OCI-LY1 (cell line): Measurements from ENCODE around the gene KIF19.

Experiments
- H2AFZ ChIP-seq: fragments of 200-600 bp; sonication (generic), shearing (Covaris generic); 2 replicates; pipeline ENCODE4 v1.6.0; 2014; ENCODE audit warnings: antibody characterized with exemption, mild to moderate bottlenecking, low read length
- H3F3A ChIP-seq: fragments of 200-600 bp; sonication (generic), shearing (Covaris generic); 2 replicates; pipeline ENCODE4 v1.6.0; 2014; ENCODE audit warnings: mild to moderate bottlenecking, antibody characterized with exemption, low read length, moderate library complexity; ENCODE audit not compliant: insufficient read depth
- H3K27ac ChIP-seq: fragments of 200-600 bp; sonication (generic); 2 replicates; pipeline ENCODE4 v1.5.1; 2014; ENCODE audit warnings: low read length, mixed run types, mild to moderate bottlenecking, low read depth; ENCODE audit not compliant: poor library complexity, severe bottlenecking
- H3K27me3 ChIP-seq: fragments of 200-600 bp; sonication (generic); 2 replicates; pipeline ENCODE4 v1.6.0; 2014; ENCODE audit warnings: antibody characterized with exemption, mild to moderate bottlenecking, low read length, moderate library complexity; ENCODE audit not compliant: insufficient read depth
- H3K36me3 ChIP-seq: fragments of 200-600 bp; sonication (generic); 2 replicates; pipeline ENCODE4 v1.6.1; 2014; ENCODE audit warnings: mild to moderate bottlenecking, antibody characterized with exemption, low read length, moderate library complexity, mixed read lengths; ENCODE audit not compliant: insufficient read depth
- H3K4me1 ChIP-seq: fragments of 200-600 bp; sonication (generic); 2 replicates; pipeline ENCODE4 v1.5.1; 2014; ENCODE audit warnings: mild to moderate bottlenecking, low read length, moderate library complexity; ENCODE audit not compliant: insufficient read depth, severe bottlenecking
- H3K4me2 ChIP-seq: fragments of 200-600 bp; sonication (generic), shearing (Covaris generic); 2 replicates; pipeline ENCODE4 v1.6.1; 2014; ENCODE audit warnings: low read length
- H3K4me3 ChIP-seq: fragments of 200-600 bp; sonication (generic); 2 replicates; pipeline ENCODE4 v1.5.1; 2014; ENCODE audit warnings: low read length, low read depth, mild to moderate bottlenecking, mixed read lengths; ENCODE audit not compliant: poor library complexity, severe bottlenecking
- H3K79me2 ChIP-seq: fragments of 200-600 bp; shearing (Covaris generic); 2 replicates; pipeline ENCODE4 v1.6.1; 2016; ENCODE audit warnings: mixed run types, low read length, mixed read lengths; ENCODE audit not compliant: insufficient read depth
- H3K9ac ChIP-seq: fragments of 200-600 bp; sonication (generic), shearing (Covaris generic); 2 replicates; pipeline ENCODE4 v1.6.1; 2014; ENCODE audit warnings: mild to moderate bottlenecking, low read length, mixed read lengths
- H3K9me2 ChIP-seq: fragments of 200-600 bp; sonication (generic), shearing (Covaris generic); 2 replicates; pipeline ENCODE4 v1.6.1; 2014; ENCODE audit warnings: low read depth, mild to moderate bottlenecking, low read length, mixed read lengths
- H3K9me3 ChIP-seq: fragments of 200-600 bp; shearing (Covaris generic); 2 replicates; pipeline ENCODE4 v1.6.1; 2014; ENCODE audit warnings: low read length, mixed read lengths
- H4K20me1 ChIP-seq: fragments of 200-600 bp; sonication (generic), shearing (Covaris generic); 2 replicates; pipeline ENCODE4 v1.6.0; 2016; ENCODE audit warnings: mild to moderate bottlenecking, low read length; ENCODE audit not compliant: insufficient read depth
- EZH2 ChIP-seq: fragments of 200-600 bp; sonication (generic), shearing (Covaris generic); IDR thresholded peaks from 2 replicates; pipeline ENCODE4 v1.8.0; 2017; ENCODE audit warnings: borderline replicate concordance, mixed run types, mild to moderate bottlenecking, antibody characterized with exemption, low read length, moderate library complexity, mixed read lengths
- TF ChIP-seq, protein P1 (sequence below): fragments of 200-600 bp; sonication (generic), shearing (Covaris generic); IDR thresholded peaks from 2 replicates; pipeline ENCODE4 v1.5.1; 2017; ENCODE audit warnings: mild to moderate bottlenecking, antibody characterized with exemption, low read length, moderate library complexity, mixed read lengths

Gene KIF19

DNA sequence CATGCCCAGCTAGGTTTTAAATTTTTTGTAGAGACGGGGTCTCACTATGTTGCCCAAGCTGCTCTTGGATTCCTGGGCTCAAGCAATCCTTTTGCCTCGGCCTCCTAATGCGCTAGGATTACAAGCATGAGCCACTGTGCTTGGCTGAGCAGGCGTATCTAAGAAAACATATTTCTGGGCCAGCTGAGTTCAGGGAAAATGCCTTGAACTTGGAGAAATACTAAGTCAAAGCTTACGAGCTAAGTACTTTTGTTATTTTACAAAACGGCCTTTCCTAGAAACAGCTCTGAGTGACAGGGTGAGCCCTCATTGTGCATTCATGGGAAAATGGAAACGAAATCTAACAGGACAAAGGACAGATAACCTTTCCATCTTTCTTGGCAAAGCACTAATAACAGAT lies 27.2 kb upstream of the KIF19 start:
- H3K27me3 ChIP-seq = no peaks in the 10 kb centered on the region
- H3K4me2 ChIP-seq = no peak overlapping the region
- H3F3A ChIP-seq = no peaks in the 10 kb centered on the region
- no peak overlapping the region for H3K9ac ChIP-seq
- H2AFZ ChIP-seq = no peak overlapping the region
- TF ChIP-seq, protein P1, sequence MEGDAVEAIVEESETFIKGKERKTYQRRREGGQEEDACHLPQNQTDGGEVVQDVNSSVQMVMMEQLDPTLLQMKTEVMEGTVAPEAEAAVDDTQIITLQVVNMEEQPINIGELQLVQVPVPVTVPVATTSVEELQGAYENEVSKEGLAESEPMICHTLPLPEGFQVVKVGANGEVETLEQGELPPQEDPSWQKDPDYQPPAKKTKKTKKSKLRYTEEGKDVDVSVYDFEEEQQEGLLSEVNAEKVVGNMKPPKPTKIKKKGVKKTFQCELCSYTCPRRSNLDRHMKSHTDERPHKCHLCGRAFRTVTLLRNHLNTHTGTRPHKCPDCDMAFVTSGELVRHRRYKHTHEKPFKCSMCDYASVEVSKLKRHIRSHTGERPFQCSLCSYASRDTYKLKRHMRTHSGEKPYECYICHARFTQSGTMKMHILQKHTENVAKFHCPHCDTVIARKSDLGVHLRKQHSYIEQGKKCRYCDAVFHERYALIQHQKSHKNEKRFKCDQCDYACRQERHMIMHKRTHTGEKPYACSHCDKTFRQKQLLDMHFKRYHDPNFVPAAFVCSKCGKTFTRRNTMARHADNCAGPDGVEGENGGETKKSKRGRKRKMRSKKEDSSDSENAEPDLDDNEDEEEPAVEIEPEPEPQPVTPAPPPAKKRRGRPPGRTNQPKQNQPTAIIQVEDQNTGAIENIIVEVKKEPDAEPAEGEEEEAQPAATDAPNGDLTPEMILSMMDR = no peak
- TF ChIP-seq EZH2 = no peak
- no peaks in the 10 kb centered on the region for H4K20me1 ChIP-seq
- no peaks in the 10 kb centered on the region for H3K79me2 ChIP-seq
- H3K36me3 ChIP-seq = no peaks in the 10 kb centered on the region
- H3K4me3 ChIP-seq = no peak overlapping the region
- no peak overlapping the region for H3K27ac ChIP-seq
- no peaks in the 10 kb centered on the region for H3K9me2 ChIP-seq
- no peaks in the 10 kb centered on the region for H3K4me1 ChIP-seq
- H3K9me3 ChIP-seq = no peaks in the 10 kb centered on the region

GRCh38 chr17:74299226-74300009 lies 26.6 kb upstream of the KIF19 start:
- no peak overlapping the region for H3K4me2 ChIP-seq
- no peak overlapping the region for H3K4me3 ChIP-seq
- H3K36me3 ChIP-seq = no peaks in the 10 kb centered on the region
- H3F3A ChIP-seq = no peaks in the 10 kb centered on the region
- H2AFZ ChIP-seq = no peak overlapping the region
- H3K9me3 ChIP-seq = no peaks in the 10 kb centered on the region
- no peak overlapping the region for H3K9ac ChIP-seq
- H4K20me1 ChIP-seq = no peaks in the 10 kb centered on the region
- no peaks in the 10 kb centered on the region for H3K79me2 ChIP-seq
- H3K27me3 ChIP-seq = no peaks in the 10 kb centered on the region
- no peak for TF ChIP-seq EZH2
- TF ChIP-seq, protein P1 = no peak
- H3K4me1 ChIP-seq = no peaks in the 10 kb centered on the region
- no peaks in the 10 kb centered on the region for H3K9me2 ChIP-seq
- H3K27ac ChIP-seq = no peak overlapping the region

- H2AFZ ChIP-seq = no peak overlapping the region
- no peaks in the 10 kb centered on the region for H3K79me2 ChIP-seq
- H3K9me2 ChIP-seq = no peaks in the 10 kb centered on the region
- no peak overlapping the region for H3K4me2 ChIP-seq
- no peaks in the 10 kb centered on the region for H3K36me3 ChIP-seq
- no peak overlapping the region for H3K4me3 ChIP-seq
- H3K27me3 ChIP-seq = no peaks in the 10 kb centered on the region
- H3K9me3 ChIP-seq = no peaks in the 10 kb centered on the region
- no peaks in the 10 kb centered on the region for H3F3A ChIP-seq
- TF ChIP-seq EZH2 = no peak
- TF ChIP-seq, protein P1 = no peak
- H3K27ac ChIP-seq = no peak overlapping the region
- H3K4me1 ChIP-seq = no peaks in the 10 kb centered on the region
- no peaks in the 10 kb centered on the region for H4K20me1 ChIP-seq
- H3K9ac ChIP-seq = no peak overlapping the region
Observed at GRCh38 chr17:74303305-74303704, 22.7 kb upstream of the KIF19 start.
